Esophagus (tissue), 2 donors: ENCODE data around the gene ILK. TPM values are rescaled to one million over a fixed set of nuclear protein-coding genes. Genes with fewer than 3 reads are reported as not detected.

Experiments
- H3K27ac ChIP-seq, 2 donors: one replicate each; pipeline ENCODE4 v1.5.1; 2013; ENCODE audit warnings: low read depth in 2 of 2, mild to moderate bottlenecking in 2 of 2, inconsistent platforms in 1 of 2, low read length in 1 of 2, moderate library complexity in 1 of 2
- H3K27me3 ChIP-seq, 2 donors: one replicate each; pipeline ENCODE4 v1.6.1; 2013; ENCODE audit warnings: low read length in 2 of 2, control low read depth in 1 of 2, mild to moderate bottlenecking in 1 of 2; ENCODE audit not compliant: insufficient read depth in 2 of 2, control insufficient read depth in 1 of 2
- H3K36me3 ChIP-seq, 2 donors: one replicate each; pipeline ENCODE4 v1.6.1; 2013; ENCODE audit warnings: low read length in 1 of 2; ENCODE audit not compliant: control insufficient read depth in 2 of 2, insufficient read depth in 2 of 2
- H3K4me1 ChIP-seq, 2 donors: one replicate each; pipeline ENCODE4 v1.6.1; 2013; ENCODE audit warnings: low read length in 1 of 2; ENCODE audit not compliant: control insufficient read depth in 2 of 2, insufficient read depth in 2 of 2
- H3K4me3 ChIP-seq, 2 donors: one replicate each; pipeline ENCODE4 v1.5.1; 2013; ENCODE audit warnings: low read length in 2 of 2, mild to moderate bottlenecking in 2 of 2, low read depth in 1 of 2, moderate library complexity in 1 of 2
- H3K9me3 ChIP-seq, 2 donors: one replicate each; pipeline ENCODE4 v1.6.1; 2013; ENCODE audit warnings: mild to moderate bottlenecking in 2 of 2, low read depth in 1 of 2, low read length in 1 of 2, moderate library complexity in 1 of 2; ENCODE audit not compliant: control insufficient read depth in 2 of 2, insufficient read depth in 1 of 2
- polyA plus RNA-seq, 2 donors: library from polyadenylated mRNA; stranded (reverse); fragments of 200-250 nt; gene quantifications; one replicate each; pipeline ENCODE4 v1.2.3, GENCODE V29; 2013
- donor health status: healthy with polysubstance abuse.
- donor health status: Bipolar disorder and iron deficiency.

The ILK gene
- polyA plus RNA-seq, 2 donors = 63.3 to 91.0 TPM

DNA sequence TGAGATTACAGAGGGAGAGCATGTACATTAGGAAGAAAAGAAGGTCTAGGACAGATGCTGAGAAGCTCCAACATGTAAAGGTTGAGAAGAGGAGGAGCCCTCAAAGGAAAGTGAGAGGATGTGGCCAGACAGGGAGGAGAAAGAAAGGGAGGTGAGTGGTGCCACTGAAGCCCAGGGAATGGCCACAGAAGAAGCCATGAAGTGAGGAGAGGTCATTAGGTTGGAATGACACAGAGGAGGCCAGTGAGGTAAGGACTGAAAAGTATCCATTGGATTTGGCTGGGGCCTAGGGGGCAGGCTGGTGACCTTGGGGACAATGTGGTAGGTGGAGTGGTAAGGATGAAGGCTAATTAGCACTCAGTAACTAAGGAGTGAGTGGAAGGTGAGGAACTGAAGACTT, 55.1 kb downstream of the ILK start:
- no peak overlapping the region for H3K4me3 ChIP-seq
- peaks cover 0 to 2% of the 10 kb centered on the region in 2 donors for H3K4me1 ChIP-seq
- no peaks in the 10 kb centered on the region for H3K27me3 ChIP-seq
- H3K27ac ChIP-seq = no peak overlapping the region
- no peaks in the 10 kb centered on the region for H3K36me3 ChIP-seq
- H3K9me3 ChIP-seq = no peaks in the 10 kb centered on the region

Other genes starting within 250 kb of the ILK start
- gene SMPD1, start 213.3 kb upstream of the ILK start, polyA plus RNA-seq = 10 to 100 TPM; 16.0 to 18.9 TPM
- 10 to 100 TPM in 1 of 2 donors, 1 to 10 TPM in 1; 7.1 to 12.0 TPM for gene APBB1, start 184.7 kb upstream of the ILK start, polyA plus RNA-seq
- under 1 TPM; 0.26 to 0.55 TPM for gene HPX, start 162.8 kb upstream of the ILK start, polyA plus RNA-seq
- 1 to 10 TPM; 7.5 to 7.6 TPM for gene TRIM3, start 129.8 kb upstream of the ILK start, polyA plus RNA-seq
- gene ARFIP2, start 122.4 kb upstream of the ILK start, polyA plus RNA-seq = 10 to 100 TPM; 29.3 to 42.5 TPM
- gene TIMM10B, start 122.3 kb upstream of the ILK start, polyA plus RNA-seq = 10 to 100 TPM in 1 of 2 donors, 1 to 10 TPM in 1; 7.9 to 15.9 TPM
- 1 to 10 TPM; 2.0 to 7.2 TPM for gene DNHD1, start 106.5 kb upstream of the ILK start, polyA plus RNA-seq
- 10 to 100 TPM; 12.4 to 12.6 TPM for gene RRP8, start 158 bp upstream of the ILK start, polyA plus RNA-seq
- gene TAF10, start 8.4 kb downstream of the ILK start, polyA plus RNA-seq = 10 to 100 TPM; 83.0 to 93.7 TPM
- gene TPP1, start 15.6 kb downstream of the ILK start, polyA plus RNA-seq = 10 to 100 TPM; 18.6 to 20.9 TPM
- 1 to 10 TPM; 1.7 to 2.0 TPM for gene DCHS1, start 52.0 kb downstream of the ILK start, polyA plus RNA-seq
- 10 to 100 TPM; 43.4 to 49.2 TPM for gene MRPL17, start 79.6 kb downstream of the ILK start, polyA plus RNA-seq
- under 1 TPM in 1 of 2 donors, not detected in 1; 0.04 TPM for gene OR2AG2, start 168.2 kb downstream of the ILK start, polyA plus RNA-seq
- not detected for gene OR2AG1, start 179.2 kb downstream of the ILK start, polyA plus RNA-seq
- not detected for gene OR6A2, start 195.9 kb downstream of the ILK start, polyA plus RNA-seq
- not detected for gene OR10A5, start 241.9 kb downstream of the ILK start, polyA plus RNA-seq